CD4-positive, alpha-beta T cell treated with Interleukin-2 at 100 ng/mL for 4 hours (primary cell): ENCODE measurements around the gene TMEM59.
"Not testable (repeated sequence)": the region's sequence is repeated elsewhere in the genome, so short reads cannot be mapped to it uniquely, and the experiment has no call there.

Experiments
- DNase-seq: peaks from one replicate; pipeline ENCODE4 v3.0.0-alpha.2; 2020; ENCODE audit warnings: low spot score

TMEM59 gene, protein sequence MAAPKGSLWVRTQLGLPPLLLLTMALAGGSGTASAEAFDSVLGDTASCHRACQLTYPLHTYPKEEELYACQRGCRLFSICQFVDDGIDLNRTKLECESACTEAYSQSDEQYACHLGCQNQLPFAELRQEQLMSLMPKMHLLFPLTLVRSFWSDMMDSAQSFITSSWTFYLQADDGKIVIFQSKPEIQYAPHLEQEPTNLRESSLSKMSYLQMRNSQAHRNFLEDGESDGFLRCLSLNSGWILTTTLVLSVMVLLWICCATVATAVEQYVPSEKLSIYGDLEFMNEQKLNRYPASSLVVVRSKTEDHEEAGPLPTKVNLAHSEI

DNA sequence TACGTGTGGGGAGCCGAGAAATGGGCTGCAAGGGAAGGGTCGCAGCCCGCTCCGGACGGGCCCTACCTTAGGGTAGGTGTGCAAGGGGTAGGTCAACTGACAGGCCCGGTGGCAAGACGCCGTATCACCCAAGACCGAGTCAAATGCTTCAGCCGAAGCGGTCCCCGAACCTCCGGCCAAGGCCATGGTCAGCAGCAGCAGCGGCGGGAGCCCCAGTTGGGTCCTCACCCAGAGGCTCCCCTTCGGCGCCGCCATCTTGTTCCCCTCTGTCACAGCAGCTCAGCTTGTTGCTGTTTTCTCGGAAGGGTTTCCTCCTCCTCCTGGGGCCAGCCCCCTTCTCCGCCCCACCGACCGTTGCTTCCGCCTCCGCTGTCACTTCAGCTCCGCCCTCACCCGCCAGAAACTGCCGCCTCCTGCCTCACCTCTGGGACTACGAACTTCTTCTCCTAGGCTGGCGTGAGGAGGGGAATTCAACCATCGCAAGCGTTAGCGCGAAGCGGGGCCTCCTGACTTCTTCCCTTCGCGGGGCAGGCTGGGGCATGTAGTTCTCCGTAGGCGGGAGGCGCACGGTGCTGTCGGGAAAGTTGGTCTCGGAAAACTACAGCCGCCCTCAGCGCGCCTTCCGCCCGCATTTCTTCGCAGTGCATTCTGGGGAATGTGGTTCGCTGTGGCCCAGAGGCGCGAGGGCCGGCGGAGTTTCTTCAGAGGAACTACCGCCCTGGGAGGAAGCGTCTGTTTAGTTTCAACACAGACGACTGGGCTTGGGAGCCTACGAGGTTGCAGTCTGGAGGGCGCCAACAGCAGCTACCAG is at the start of gene TMEM59, which contains the start of gene TCEANC2:
TMEM59 (minus strand) TSS at position 271 of the 811 bp plus-strand sequence; CDS start at position 255, 16 bp downstream.
TCEANC2 (plus strand) TSS at position 675 of the 811 bp plus-strand sequence. CDS start 815 bp downstream, outside the sequence.
- peak; percentile 98 for DNase-seq

DNA sequence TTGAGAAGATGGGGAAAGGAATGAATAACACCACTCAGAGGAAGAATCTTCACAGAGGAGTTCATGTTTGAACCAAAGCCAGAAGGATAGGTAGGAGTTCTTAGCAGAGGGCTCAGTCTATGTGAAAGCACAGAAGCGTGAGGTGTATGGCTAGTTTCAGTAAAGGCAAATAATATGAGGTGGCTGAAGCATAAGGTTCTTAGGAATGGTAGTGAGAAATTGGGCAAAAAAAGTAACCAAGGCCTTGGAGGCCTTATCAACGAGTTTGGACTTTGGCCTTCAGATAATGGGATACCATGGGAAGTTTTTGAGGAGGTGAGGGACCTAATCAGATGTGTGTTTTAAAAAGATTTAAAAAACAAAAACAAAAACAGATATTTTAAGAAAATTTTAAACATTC is 47.5 kb upstream of the TMEM59 start:
- DNase-seq: no peak

DNA sequence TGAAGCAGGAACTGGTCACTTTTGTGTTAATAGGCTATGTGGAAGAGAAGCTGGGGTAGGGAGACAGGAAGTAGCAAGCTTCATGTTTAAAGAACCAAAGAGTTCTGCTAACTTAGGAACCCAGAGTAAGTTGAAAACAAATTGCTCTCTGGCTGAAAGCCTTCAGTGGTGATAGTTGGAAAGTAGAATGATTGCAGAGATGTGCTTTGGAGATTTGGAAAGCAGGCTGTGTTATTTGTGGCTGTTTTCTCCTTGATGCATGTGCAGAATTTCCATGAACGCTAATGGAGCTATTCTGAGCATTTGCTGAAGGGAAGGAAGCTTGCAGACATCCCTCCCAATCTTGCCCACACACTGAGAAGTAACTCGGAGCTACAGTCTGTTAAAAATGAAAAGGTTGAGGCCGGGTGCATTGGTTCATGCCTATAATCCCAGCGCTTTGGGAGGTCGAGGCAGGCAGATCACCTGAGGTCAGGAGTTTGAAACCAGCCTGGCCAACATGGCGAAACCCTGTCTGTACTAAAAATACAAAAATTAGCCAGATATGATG is 46.1 kb upstream of the TMEM59 start:
- DNase-seq: no peak

DNA sequence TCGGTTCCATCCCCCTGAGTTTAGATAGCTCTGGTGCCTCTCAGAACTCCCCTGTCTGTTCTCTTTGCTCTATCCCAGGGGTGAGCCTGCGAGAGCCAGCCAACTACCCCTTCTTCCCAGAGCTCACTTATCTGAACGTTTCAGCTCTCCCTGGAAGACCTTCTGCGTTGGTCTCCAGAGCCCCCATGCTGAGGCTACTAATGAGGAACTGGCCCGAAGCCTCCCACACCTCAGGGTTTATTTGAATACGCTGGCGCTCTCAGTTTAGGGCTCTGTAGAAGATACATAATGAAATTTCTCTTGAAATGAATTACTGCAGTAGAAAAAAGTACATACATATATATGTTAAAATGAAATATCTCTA is 43.9 kb upstream of the TMEM59 start:
- DNase-seq: no peak

DNA sequence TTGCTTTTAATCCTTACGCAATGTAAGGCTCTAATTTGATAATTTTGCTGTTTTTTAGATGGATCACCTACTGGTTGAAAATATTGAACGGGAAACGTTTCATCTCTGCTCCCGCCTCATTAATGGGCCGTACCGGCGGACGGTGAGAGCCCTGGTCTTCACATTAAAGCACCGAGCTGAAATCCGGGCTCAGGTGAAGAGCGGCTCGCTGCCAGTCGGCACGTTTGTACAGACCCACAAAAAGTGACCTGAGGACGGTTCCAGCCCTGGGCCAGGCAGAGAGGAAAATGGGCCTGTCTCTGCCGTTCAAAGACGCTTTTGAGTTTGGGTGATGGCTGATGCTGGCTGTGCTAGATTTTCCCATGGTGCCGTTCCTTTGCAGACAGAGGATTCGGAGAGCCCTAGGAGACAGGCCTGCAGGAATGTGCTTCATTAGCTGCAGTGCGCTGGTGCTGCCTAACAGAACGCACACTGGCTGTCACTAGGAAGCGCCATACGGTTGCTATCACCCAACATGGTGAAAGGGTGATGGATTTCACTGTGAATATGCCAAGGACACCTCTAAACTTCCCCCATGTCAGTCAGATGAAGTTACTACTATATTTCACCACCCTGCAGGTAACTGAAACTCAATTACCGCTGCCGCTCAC is 43.3 kb upstream of the TMEM59 start:
- no peak for DNase-seq

DNA sequence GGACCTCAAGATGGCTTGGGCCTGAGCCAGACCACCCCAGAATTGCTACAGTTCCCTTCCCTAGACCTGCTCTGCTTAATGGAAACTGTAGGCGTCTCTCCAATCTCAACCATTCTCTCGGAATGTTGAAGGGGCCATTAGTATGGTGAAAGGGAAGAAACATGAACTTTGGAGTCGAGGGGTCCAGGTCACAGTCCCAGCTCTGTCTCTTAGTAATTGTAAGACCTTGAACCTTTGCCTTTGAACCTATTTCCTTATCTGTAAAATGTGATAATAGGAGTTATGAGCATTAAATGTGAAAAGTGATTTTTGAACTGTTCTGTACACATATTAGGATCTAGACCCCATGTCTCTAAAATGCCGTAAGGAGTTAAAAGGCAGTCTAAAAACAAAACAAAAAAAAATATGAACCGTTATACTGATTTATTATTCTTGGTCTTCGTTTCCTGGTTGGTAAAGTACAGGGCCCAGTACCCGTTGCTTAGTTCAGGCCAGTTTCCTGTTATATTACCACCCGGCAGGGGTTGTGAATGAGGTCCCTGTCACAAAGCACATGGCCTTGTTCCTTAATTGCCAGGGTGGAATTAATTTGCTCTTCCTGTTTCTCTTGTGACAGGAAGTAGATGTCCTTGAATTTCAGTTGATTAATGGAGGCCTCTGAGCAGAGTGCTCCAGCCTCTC is 42.7 kb upstream of the TMEM59 start:
- DNase-seq: no peak

DNA sequence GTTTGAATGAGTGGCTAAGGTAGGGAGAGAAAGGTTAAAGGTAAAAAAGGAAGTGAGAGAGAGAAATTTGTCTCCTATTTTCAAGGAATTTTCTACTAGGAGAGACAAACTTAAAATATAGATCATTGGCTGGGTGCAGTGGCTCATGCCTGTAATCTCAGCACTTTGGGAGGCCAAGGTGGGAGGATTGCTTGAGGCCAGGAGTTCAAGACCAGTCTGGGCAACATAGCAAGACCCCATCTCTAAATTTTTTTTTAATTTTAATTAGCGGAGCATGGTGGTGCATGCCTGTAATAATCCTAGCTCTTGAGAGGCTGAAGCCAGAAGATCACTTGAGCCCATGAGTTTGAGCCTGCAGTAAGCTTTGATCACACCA is 41.7 kb upstream of the TMEM59 start:
- not testable (repeated sequence) for DNase-seq

DNA sequence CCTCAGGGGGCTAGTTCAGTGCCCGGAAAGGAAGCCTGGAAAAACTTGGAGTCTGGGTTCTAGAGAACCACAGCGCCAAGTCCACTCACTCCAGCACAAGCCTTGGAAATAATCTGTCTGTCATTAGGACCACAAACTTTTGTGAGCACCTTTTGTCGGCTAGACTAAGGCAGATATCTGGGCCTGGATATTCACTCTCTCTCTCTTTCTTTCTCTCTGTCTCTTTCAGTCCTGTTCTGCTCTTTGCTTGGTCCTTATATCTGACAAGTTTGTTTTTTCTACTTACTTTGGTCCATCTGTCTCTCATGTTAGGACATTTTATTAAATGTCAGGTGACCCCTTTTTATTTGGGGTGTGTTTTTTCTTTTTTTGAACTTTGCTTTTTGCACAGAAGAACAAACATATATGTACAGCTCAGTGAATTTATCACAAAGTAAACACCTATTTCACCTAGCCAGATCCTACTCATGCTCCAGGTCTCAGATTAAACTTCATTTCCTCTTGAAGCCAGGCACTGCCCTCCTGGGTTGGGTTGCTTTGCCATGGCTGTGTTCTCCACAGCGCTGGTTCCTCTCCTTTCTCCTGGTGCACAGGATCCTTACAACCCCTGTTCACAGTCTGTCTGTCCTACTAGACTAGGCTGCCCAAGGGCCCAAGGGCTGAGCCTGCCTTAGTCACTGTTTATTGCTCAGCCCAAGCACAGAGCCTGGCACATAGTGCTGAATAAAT is 41.2 kb upstream of the TMEM59 start:
- DNase-seq: no peak

DNA sequence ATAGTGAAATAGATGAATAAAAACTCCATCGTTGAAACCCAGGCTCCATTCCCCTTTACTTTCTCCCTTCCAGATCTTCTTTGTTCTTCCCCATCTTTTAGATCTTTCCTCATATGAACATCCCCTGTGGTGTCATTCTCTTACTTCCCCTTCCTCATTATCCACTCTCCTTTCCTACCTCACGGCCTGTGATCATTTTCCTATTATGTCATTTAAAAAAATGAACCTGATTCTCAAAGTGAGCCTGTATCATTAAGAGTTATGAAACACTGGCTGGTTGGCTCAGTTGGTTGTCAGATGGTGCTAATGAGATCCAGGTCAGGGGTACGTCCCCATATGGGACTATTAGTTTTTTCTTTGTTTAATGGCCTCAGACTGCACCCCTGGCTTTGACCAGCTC is 38.7 kb upstream of the TMEM59 start:
- no peak for DNase-seq

DNA sequence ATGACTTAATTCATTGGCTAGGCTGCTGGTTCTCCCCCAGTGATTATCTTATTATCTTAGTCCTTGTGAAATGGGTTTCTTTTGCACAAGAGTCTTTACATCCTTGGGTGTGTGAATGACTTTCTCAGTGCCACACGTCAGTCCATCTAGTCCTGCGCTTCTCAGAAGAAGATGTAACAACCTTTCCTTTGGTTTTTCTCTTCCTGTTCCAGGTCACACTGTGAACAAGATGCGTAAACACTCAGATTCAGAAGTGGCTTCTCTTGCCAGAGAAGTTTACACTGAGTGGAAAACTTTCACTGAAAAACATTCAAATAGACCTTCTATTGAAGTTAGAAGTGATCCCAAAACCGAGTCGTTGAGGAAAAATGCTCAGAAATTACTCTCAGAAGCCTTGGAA is 35.4 kb upstream of the TMEM59 start:
- DNase-seq: no peak

DNA sequence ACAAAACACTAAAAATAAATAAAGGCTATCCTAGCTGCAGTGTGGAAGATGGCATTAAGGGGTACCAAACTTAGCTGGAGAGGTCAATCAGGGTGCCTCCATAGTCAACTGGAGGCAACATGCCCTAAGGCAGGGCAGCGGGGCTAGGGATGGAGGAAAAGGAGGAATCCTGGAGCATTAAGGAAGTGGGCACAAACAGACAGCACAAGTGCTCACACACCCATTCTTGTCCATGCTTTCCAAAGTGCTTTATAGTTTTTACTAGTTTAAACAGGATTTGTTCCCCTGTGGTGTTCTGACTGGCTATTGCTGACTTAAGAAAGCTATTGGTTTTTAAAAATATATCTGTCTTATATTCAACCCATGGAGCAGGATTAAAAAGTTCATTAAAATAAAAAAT is 33.8 kb upstream of the TMEM59 start:
- no peak for DNase-seq

DNA sequence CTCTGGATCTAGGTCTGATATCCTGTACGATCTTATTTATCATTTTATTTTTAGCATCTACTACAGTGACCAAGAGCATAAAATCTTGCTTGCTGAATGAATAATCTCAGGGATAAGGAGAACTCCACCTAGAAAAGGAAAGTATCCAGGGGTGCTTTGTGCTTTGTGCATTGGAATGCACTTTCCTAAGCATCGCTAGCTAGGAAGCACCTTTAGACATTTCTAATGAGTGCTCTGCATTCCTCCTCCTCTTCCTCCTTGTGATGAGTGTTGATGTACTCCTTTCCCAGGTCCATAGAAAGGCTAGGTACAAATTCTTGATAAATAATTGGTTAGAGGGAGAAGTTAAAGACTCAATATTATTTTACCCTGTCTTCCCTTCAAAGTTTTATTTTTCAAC is 31.8 kb upstream of the TMEM59 start:
- DNase-seq: no peak

DNA sequence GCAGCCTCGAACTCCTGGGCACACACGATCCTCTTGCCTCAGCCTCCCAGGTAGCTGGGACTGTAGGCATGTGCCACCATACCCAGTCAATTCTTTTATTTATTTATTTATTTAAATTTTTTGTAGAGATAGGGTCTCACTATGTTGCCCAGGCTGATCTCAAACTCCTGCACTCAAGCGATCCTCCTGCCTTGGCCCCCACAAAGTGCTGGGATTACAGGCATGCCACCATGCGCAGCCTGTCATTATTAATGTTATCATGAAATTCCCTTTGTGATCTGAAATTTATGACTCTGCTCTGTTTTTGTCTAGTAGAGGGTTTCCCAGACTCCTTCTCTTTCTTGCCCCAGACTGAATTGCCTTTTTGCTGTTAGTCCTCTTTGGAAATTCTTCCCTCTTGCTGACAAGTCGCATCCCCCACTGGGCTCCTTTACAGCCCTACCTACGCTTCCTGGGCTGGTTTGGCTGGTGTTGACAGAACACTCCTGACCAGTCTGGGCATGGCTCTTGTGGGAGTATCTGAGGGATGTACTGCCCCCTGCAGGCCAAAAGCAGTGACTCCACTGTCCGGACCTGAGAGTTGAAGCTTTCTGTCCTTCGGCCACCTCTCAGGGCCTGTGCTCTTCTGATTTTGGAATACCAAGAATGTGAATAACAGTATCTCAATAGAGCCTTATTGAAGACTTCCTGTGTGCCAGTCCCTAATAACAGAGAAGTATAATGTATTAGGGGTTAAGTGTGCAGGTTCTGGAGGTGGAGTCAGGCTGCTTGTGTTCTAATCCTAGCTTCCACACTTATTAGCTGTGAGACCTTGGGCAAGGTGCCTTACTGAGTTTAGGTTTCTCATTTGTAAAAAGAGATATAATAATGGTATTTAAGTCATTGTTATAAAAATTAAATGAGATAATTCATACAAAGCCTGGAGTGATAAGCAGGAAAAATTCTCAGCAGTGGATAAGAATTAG is 28.6 kb upstream of the TMEM59 start:
- peak; percentile 55 for DNase-seq

DNA sequence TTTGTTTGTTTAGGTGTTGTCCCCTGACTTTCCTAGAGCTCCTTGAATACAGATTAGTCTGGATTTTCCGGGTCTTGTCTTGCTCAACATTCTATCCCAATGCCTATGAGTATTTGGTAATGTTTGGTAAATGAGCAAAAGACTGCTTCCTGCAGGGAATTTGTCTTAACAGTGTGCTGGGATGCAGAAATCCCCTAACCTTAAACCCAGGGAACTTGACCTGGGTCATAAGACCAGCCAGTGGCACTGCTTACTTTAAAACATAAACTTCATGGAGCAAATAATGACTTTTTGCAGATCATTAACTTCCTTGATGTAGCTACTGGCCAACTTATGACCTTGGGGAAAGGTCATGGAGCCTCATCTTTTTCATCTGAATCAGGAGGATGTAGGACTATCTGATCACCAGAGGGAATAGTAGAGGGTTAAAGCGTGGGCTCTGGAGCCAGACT is 27.6 kb upstream of the TMEM59 start:
- no peak for DNase-seq

DNA sequence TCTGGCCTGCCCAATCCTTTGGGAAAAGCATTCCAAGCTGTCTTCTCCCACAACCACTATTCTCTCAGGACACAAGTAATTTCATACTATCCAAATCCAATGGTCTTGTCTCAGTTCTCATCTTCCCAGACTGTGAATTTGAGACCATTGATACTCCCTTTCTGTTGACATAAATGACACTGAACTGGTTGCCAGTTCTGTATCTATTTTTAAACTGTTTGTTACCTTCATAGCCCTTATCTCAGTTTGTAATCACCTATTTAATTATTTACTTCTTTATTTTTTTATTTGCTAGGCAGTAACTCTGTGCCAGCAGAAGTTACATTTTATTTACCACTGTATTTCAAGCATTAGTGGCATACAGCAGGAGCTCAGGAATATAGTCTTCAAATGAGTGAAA is 24.4 kb upstream of the TMEM59 start:
- DNase-seq: no peak

DNA sequence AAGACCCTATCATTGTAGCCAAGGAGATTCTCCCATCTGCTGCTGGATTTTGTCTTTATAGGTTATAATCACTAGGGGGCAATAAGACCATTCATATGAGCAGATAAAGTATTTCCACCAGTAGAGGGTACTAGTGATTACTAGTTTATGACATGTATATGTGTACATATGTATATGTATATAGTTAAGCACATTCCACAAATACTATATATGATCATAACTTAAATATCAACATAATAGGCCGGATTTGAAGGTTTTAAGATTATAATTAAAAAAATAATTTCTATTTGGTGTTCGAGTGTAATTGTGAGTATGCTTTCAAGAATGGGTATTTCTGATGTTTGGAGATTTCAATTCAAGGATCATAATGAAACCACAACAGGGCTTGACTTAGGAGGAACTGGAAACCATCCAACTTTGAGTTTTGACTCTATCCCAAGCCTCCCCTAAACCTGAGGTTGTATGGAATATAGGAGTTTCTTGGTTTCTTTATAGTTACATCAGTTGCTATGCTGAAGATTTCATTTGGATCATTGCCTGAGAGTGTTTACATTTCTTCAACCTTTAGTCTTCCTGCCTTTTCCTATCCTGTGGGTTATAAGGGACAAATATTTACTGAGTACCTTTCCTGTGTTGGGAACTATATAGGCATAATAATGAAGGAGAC is 17.3 kb upstream of the TMEM59 start:
- DNase-seq: peak; percentile 65

DNA sequence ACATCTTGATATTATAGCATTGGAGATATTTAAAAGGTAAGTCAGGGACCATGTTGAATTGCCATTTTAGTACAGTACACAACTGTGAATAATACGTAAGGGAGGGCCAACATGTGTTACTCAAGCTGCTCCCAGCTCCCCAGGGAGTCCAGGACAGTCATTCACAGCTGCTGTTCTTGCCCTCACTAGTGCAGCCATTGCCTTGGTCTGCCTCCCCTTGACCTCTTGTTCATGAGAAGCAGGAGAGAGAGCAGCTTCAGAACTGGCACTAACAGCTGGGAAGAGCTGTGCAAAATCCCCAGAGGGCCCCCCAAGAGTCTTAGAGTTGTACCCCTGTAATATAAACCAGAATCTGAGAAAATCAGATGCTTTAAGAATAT is 16.8 kb upstream of the TMEM59 start:
- DNase-seq: no peak

DNA sequence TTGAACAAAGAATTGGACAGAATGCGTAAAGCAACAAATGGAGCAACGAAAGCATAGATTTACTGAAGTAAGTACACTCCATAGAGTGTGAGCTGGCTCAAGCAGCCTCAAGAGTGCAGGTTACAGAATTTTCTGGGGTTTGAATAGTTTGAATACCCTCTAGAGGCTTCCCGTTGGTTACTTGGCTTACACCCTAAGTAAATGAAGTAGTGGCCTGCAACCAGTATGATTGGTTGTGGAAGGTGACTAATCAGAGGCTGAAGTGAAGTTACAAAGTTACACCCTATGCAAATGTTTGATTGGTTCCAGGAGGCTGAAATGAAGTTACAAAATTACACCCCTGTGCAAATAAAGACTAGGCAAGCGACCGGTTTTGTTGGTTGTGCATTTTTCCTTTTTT is 11.3 kb upstream of the TMEM59 start:
- DNase-seq: no peak

DNA sequence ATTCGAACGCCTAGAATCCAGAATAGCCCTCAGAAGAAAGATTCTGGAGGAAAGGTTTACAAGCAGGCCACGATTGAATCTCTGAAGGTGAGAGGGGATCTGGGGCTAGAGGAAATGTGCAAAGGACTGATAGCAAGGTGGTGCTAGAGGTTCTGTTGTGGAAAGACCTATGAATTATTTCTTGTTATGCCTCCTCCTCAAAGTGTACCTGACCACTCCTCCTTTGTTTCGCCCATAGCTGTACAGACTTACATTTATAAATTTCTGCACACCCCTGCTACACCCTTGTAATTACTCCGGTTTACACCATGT is 1.4 kb upstream of the TMEM59 start:
- peak; percentile 6 for DNase-seq
